ENCODE data around the gene DEXI.
A peak's percentile ranks its signal among the peaks of the same experiment; 100 is the strongest.

DNA sequence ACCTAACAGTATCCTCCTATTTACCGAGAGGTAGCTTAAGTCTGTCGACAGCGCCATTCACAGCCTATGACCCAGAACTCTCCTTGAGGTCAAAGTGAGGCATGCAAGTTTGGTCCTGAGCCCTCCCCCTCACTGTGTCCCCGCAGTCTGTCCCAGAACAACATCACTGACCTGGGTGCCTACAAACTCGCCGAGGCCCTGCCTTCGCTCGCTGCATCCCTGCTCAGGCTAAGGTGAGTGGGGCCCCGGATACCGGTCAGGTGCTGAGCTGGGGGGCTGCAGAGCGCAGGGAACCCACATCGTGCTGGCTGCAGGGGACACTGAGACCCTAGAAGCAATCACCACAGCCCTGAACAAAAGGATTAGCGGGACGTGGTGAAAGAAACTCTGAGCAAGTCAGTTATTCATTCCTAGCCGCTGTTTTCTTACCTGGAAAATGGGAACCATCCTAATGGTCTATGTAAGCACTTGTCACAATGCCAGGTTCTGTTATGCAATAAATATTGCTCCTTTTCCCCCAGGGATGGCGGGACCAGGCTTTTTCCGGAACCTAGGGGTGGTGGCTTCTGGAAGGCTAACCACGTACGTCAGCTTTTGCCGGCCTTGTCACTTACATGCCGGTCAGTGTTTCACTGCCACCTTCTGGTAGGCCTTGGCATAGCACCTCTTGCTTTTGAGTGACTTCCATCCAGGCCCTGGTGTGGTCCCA lies 23.8 kb downstream of the DEXI start:
- TF ChIP-seq, protein P1, sequence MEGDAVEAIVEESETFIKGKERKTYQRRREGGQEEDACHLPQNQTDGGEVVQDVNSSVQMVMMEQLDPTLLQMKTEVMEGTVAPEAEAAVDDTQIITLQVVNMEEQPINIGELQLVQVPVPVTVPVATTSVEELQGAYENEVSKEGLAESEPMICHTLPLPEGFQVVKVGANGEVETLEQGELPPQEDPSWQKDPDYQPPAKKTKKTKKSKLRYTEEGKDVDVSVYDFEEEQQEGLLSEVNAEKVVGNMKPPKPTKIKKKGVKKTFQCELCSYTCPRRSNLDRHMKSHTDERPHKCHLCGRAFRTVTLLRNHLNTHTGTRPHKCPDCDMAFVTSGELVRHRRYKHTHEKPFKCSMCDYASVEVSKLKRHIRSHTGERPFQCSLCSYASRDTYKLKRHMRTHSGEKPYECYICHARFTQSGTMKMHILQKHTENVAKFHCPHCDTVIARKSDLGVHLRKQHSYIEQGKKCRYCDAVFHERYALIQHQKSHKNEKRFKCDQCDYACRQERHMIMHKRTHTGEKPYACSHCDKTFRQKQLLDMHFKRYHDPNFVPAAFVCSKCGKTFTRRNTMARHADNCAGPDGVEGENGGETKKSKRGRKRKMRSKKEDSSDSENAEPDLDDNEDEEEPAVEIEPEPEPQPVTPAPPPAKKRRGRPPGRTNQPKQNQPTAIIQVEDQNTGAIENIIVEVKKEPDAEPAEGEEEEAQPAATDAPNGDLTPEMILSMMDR (IDR thresholded peaks at IDR 0.05), result peak; percentile 84 to 87 (median 86)
- TF ChIP-seq POLR2A (IDR thresholded peaks at IDR 0.05), result no peak
- TF ChIP-seq EP300 (IDR thresholded peaks at IDR 0.05), result peak; percentile 54
